H9 (cell line): Measurements from ENCODE around the gene RTN1. TPM values are rescaled to one million over a fixed set of nuclear protein-coding genes. Genes with fewer than 3 reads are reported as not detected.

ENCODE experiments used
- DNase-seq: peaks from one replicate; pipeline ENCODE4 v3.0.0-alpha.2; 2017
- H2AFZ ChIP-seq: one replicate; pipeline ENCODE4 v1.6.1; 2013; ENCODE audit warnings: mild to moderate bottlenecking, low read length, control low read depth, moderate library complexity
- H2AK5ac ChIP-seq: 2 replicates; pipeline ENCODE4 v1.6.1; 2013; ENCODE audit warnings: low read length, control low read depth, mixed read lengths; ENCODE audit not compliant: insufficient read length
- H2BK120ac ChIP-seq: one replicate; pipeline ENCODE4 v1.6.1; 2013; ENCODE audit warnings: low read depth, mild to moderate bottlenecking, low read length, control low read depth, inconsistent platforms; ENCODE audit not compliant: poor library complexity, severe bottlenecking
- H2BK12ac ChIP-seq: 2 replicates; pipeline ENCODE4 v1.6.1; 2013; ENCODE audit warnings: low read length, control low read depth, mixed read lengths, low read depth; ENCODE audit not compliant: insufficient read length
- H2BK15ac ChIP-seq: 2 replicates; pipeline ENCODE4 v1.6.1; 2013; ENCODE audit warnings: low read depth, low read length, control low read depth
- H2BK20ac ChIP-seq: one replicate; pipeline ENCODE4 v1.6.1; 2013; ENCODE audit warnings: low read depth, mild to moderate bottlenecking, low read length, control low read depth, inconsistent platforms; ENCODE audit not compliant: poor library complexity, severe bottlenecking
- H2BK5ac ChIP-seq: 2 replicates; pipeline ENCODE4 v1.6.1; 2013; ENCODE audit warnings: low read length, control low read depth, mixed read lengths; ENCODE audit not compliant: insufficient read length
- H3K14ac ChIP-seq: 2 replicates; pipeline ENCODE4 v1.6.1; 2013; ENCODE audit warnings: low read length, control low read depth; ENCODE audit not compliant: insufficient read depth
- H3K18ac ChIP-seq: 2 replicates; pipeline ENCODE4 v1.6.1; 2013; ENCODE audit warnings: low read depth, mild to moderate bottlenecking, mixed read lengths, low read length, control low read depth; ENCODE audit not compliant: insufficient read length
- H3K23ac ChIP-seq: 2 replicates; pipeline ENCODE4 v1.6.1; 2013; ENCODE audit warnings: low read length, control low read depth, mixed read lengths, low read depth; ENCODE audit not compliant: insufficient read length
- H3K23me2 ChIP-seq: 2 replicates; pipeline ENCODE4 v1.6.1; 2013; ENCODE audit warnings: low read depth, mild to moderate bottlenecking, mixed read lengths, low read length, control low read depth; ENCODE audit not compliant: insufficient read length, poor library complexity, severe bottlenecking
- H3K27ac ChIP-seq: 2 replicates; pipeline ENCODE4 v1.5.1; 2013; ENCODE audit warnings: low read length, control low read depth, mixed read lengths, low read depth; ENCODE audit not compliant: insufficient read length
- H3K27me3 ChIP-seq: 2 replicates; pipeline ENCODE4 v1.6.1; 2013; ENCODE audit warnings: low read length, control low read depth, inconsistent platforms; ENCODE audit not compliant: insufficient read depth
- H3K4ac ChIP-seq: 2 replicates; pipeline ENCODE4 v1.6.1; 2013; ENCODE audit warnings: low read depth, mild to moderate bottlenecking, control low read depth, inconsistent platforms, low read length, moderate library complexity
- H3K4me1 ChIP-seq: 2 replicates; pipeline ENCODE4 v1.6.1; 2013; ENCODE audit warnings: low read length, control low read depth, inconsistent platforms; ENCODE audit not compliant: insufficient read depth
- H3K4me2 ChIP-seq: 2 replicates; pipeline ENCODE4 v1.6.1; 2013; ENCODE audit warnings: low read length, control low read depth, mixed read lengths; ENCODE audit not compliant: insufficient read length, insufficient read depth
- H3K56ac ChIP-seq: 2 replicates; pipeline ENCODE4 v1.6.1; 2013; ENCODE audit warnings: low read depth, mild to moderate bottlenecking, mixed read lengths, low read length, control low read depth; ENCODE audit not compliant: insufficient read length
- H3K79me1 ChIP-seq: 2 replicates; pipeline ENCODE4 v1.6.1; 2013; ENCODE audit warnings: low read depth, mild to moderate bottlenecking, moderate library complexity, low read length, control low read depth, inconsistent platforms; ENCODE audit not compliant: insufficient read depth, poor library complexity, severe bottlenecking
- H3K79me2 ChIP-seq: 2 replicates; pipeline ENCODE4 v1.6.1; 2013; ENCODE audit warnings: low read length, control low read depth, inconsistent platforms; ENCODE audit not compliant: insufficient read depth
- H3K9ac ChIP-seq: 2 replicates; pipeline ENCODE4 v1.6.1; 2013; ENCODE audit warnings: low read length, control low read depth, mixed read lengths; ENCODE audit not compliant: insufficient read length; ENCODE audit errors: extremely low read depth
- H3K9me3 ChIP-seq: one replicate; pipeline ENCODE4 v1.6.1; 2013; ENCODE audit warnings: low read depth, low read length, inconsistent platforms; ENCODE audit not compliant: control insufficient read depth
- H3T11ph ChIP-seq: one replicate; pipeline ENCODE4 v1.6.1; 2013; ENCODE audit warnings: mild to moderate bottlenecking, low read length, control low read depth, inconsistent platforms
- H4K20me1 ChIP-seq: one replicate; pipeline ENCODE4 v1.6.1; 2013; ENCODE audit not compliant: control insufficient read depth, insufficient read length, insufficient read depth
- H4K5ac ChIP-seq: 2 replicates; pipeline ENCODE4 v1.6.1; 2013; ENCODE audit warnings: low read depth, mild to moderate bottlenecking, mixed read lengths, low read length, control low read depth; ENCODE audit not compliant: insufficient read length
- H4K8ac ChIP-seq: replicated peaks from 2 replicates; pipeline ENCODE4 v1.6.1; 2013; ENCODE audit warnings: low read length, control low read depth, mixed read lengths, low read depth; ENCODE audit not compliant: insufficient read length
- H4K91ac ChIP-seq: 2 replicates; pipeline ENCODE4 v1.6.1; 2013; ENCODE audit warnings: low read depth, mild to moderate bottlenecking, moderate library complexity, mixed read lengths, low read length, control low read depth; ENCODE audit not compliant: insufficient read length
- H3K27ac Mint-ChIP-seq, 3 experiments: 2 replicates in 2 of 3; 3 replicates in 1 of 3; pipeline ENCODE4 v1.8.0; 2020 to 2021; ENCODE audit warnings: mixed read lengths in 3 of 3, mild to moderate bottlenecking in 1 of 3, moderate library complexity in 1 of 3
- H3K27me3 Mint-ChIP-seq: 2 replicates; pipeline ENCODE4 v1.8.0; 2021; ENCODE audit warnings: low read depth, mild to moderate bottlenecking, moderate library complexity, mixed read lengths
- H3K36me3 Mint-ChIP-seq, 3 experiments: 2 replicates in 2 of 3; 3 replicates in 1 of 3; pipeline ENCODE4 v1.8.0; 2020 to 2021; ENCODE audit warnings: low read depth in 3 of 3, mixed read lengths in 3 of 3; ENCODE audit not compliant: insufficient read depth in 1 of 3
- H3K4me1 Mint-ChIP-seq, 2 experiments: 2 replicates each; pipeline ENCODE4 v1.8.0; 2020; ENCODE audit warnings: mixed read lengths in 2 of 2
- H3K4me3 Mint-ChIP-seq, 2 experiments: 2 replicates in 1 of 2; 3 replicates in 1 of 2; pipeline ENCODE4 v1.8.0; 2020 to 2021; ENCODE audit warnings: mild to moderate bottlenecking in 2 of 2, mixed read lengths in 2 of 2, moderate library complexity in 1 of 2
- H3K9me3 Mint-ChIP-seq, 2 experiments: 2 replicates in 1 of 2; 3 replicates in 1 of 2; pipeline ENCODE4 v1.8.0; 2020; ENCODE audit warnings: mild to moderate bottlenecking in 2 of 2, mixed read lengths in 2 of 2, moderate library complexity in 1 of 2
- CTCF ChIP-seq: fragments of 200-600 bp; sonication (generic); conservative IDR thresholded peaks from 3 replicates; pipeline ENCODE4 v1.8.0; 2021; ENCODE audit warnings: antibody characterized with exemption, mild to moderate bottlenecking
- WGBS: extraction: QIAGEN DNeasy Blood & Tissue Kit; methylation state at CpG from one replicate; pipeline ENCODE4 v1.1.7; 2013; ENCODE audit warnings: missing lambda C conversion rate, low lambda C conversion rate, mixed read lengths; ENCODE audit not compliant: insufficient read length; ENCODE audit errors: extremely low coverage; 5-methylcytosine and 5-hydroxymethylcytosine counted together
- total RNA-seq: library from RNA; stranded (reverse); gene quantifications from 2 replicates; pipeline ENCODE4 v1.2.1, GENCODE V29; 2021

The RTN1 gene
- total RNA-seq, 1 experiment from 2014 or later, result 1.8 TPM

- Mint-ChIP-seq H3K4me1 (peaks cover 6% of the 10 kb centered on the region in 2 experiments; a peak in 2 of 4 replicates), H3K27me3 (no peaks in the 10 kb centered on the region; the same call in none of the 2 replicates), H3K36me3 (no peaks in the 10 kb centered on the region), H3K9me3 (no peaks in the 10 kb centered on the region), H3K4me3 (no peak overlapping the region), H3K27ac (no peak overlapping the region)
- no peaks in the 10 kb centered on the region for H3K9me3 ChIP-seq
- no peaks in the 10 kb centered on the region for H3K79me2 ChIP-seq
- H3K4ac ChIP-seq, result no peak overlapping the region
- no peak overlapping the region for H3K14ac ChIP-seq
- no peak overlapping the region for H2BK15ac ChIP-seq
- H4K5ac ChIP-seq, result no peak overlapping the region
- H3K18ac ChIP-seq, result no peak overlapping the region
- H3T11ph ChIP-seq, result no peak overlapping the region
- no peak overlapping the region for H2BK12ac ChIP-seq
- no peak overlapping the region for H3K4me2 ChIP-seq
- no peak for DNase-seq
- no CpG with 5 or more reads among the region's 3 CpGs for WGBS
- no peak overlapping the region for H3K27ac ChIP-seq
- no peak overlapping the region for H2BK20ac ChIP-seq
- H2BK120ac ChIP-seq, result no peak overlapping the region
- H2BK5ac ChIP-seq, result no peak overlapping the region
- no peak overlapping the region for H2AK5ac ChIP-seq
- H4K8ac ChIP-seq, result no peak overlapping the region
- H3K4me1 ChIP-seq, result no peaks in the 10 kb centered on the region
- no peak overlapping the region for H4K91ac ChIP-seq
- no peak overlapping the region for H3K56ac ChIP-seq
- H3K79me1 ChIP-seq, result no peaks in the 10 kb centered on the region
- H2AFZ ChIP-seq, result no peak overlapping the region
- no peak overlapping the region for H3K23ac ChIP-seq
- no peaks in the 10 kb centered on the region for H3K27me3 ChIP-seq
- TF ChIP-seq CTCF, result no peak
- H4K20me1 ChIP-seq, result no peaks in the 10 kb centered on the region
- H3K9ac ChIP-seq, result no peak overlapping the region
- H3K23me2 ChIP-seq, result no peaks in the 10 kb centered on the region
Observed at GRCh38 chr14:59900556-59900955, 30.0 kb upstream of the RTN1 start.
